HL-60 (cell line): ENCODE measurements around the gene LMAN2.

Source experiments
- DNase-seq, 2 experiments: peaks; one replicate each; pipeline ENCODE4 v3.0.0-alpha.2; 2010 to 2020; ENCODE audit warnings: low read depth in 1 of 2, low spot score in 1 of 2
- H3K27ac ChIP-seq: fragments of 250-450 bp; sonication (Bioruptor Pico); replicated peaks from 2 replicates; pipeline ENCODE4 v1.5.1; 2020; ENCODE audit warnings: mild to moderate bottlenecking, moderate library complexity
- H3K27me3 ChIP-seq: fragments of 250-450 bp; sonication (Bioruptor Pico); 2 replicates; pipeline ENCODE4 v1.5.1; 2021; ENCODE audit warnings: mild to moderate bottlenecking, moderate library complexity; ENCODE audit not compliant: insufficient read depth, poor library complexity, severe bottlenecking
- H3K4me3 ChIP-seq: replicated peaks from 2 replicates; pipeline ENCODE4 v1.5.1; 2011; ENCODE audit warnings: mild to moderate bottlenecking, control low read depth, low read length; ENCODE audit not compliant: insufficient read depth
- GABPA ChIP-seq: IDR thresholded peaks from 2 replicates; pipeline ENCODE4 v1.6.1; 2012; ENCODE audit warnings: low read depth
- POLR2AphosphoS5 ChIP-seq: IDR thresholded peaks from 2 replicates; pipeline ENCODE4 v1.6.1; 2012; ENCODE audit warnings: low read depth
- SPI1 ChIP-seq: IDR thresholded peaks from 2 replicates; pipeline ENCODE4 v1.6.1; 2012; ENCODE audit warnings: low read depth, mild to moderate bottlenecking, borderline replicate concordance
- TF ChIP-seq, protein P1 (sequence below): IDR thresholded peaks from one replicate; pipeline ENCODE4 v1.5.1; 2011; ENCODE audit warnings: low read length, control low read depth, inconsistent platforms; ENCODE audit not compliant: insufficient read depth
- TF ChIP-seq, protein P2 (sequence below): IDR thresholded peaks from 2 replicates; pipeline ENCODE4 v1.6.1; 2012; ENCODE audit warnings: low read depth; ENCODE audit not compliant: insufficient replicate concordance

Gene LMAN2

DNA sequence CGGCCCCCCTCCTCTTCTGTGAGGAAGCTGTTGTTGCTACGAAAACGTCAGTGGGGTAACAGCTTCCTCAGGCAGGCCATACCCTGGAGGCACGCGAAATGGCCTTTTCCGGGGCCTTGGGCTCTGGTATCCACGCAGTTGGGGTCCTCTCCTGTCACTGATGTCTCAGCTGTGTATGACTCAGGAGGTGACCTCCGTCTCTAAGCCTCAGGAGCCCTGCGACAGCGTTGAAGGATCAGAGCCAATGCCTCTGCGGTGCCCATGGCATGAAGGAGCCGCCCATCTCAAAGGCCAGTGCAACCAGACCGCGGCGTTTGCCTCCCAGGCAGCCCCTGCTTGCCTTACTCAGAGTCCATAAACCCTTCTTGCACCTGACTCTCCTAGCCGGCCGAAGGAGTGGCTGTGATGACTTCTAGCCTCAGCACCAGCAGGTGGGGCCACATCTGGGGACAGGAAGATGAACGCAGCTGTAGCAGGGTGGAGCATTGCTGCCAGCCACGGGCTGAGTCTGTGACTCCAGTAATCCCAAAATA lies 38.8 kb downstream of the LMAN2 start:
- Histone ChIP-seq H3K27me3 (no peaks in the 10 kb centered on the region), H3K4me3 (peak overlapping the region; percentile 42), H3K27ac (peak overlapping the region; percentile 90)
- TF ChIP-seq, protein P1, sequence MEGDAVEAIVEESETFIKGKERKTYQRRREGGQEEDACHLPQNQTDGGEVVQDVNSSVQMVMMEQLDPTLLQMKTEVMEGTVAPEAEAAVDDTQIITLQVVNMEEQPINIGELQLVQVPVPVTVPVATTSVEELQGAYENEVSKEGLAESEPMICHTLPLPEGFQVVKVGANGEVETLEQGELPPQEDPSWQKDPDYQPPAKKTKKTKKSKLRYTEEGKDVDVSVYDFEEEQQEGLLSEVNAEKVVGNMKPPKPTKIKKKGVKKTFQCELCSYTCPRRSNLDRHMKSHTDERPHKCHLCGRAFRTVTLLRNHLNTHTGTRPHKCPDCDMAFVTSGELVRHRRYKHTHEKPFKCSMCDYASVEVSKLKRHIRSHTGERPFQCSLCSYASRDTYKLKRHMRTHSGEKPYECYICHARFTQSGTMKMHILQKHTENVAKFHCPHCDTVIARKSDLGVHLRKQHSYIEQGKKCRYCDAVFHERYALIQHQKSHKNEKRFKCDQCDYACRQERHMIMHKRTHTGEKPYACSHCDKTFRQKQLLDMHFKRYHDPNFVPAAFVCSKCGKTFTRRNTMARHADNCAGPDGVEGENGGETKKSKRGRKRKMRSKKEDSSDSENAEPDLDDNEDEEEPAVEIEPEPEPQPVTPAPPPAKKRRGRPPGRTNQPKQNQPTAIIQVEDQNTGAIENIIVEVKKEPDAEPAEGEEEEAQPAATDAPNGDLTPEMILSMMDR = no peak
- TF ChIP-seq GABPA (no peak), SPI1 (peak; percentile 5; the same call in 1 of the 2 replicates), POLR2AphosphoS5 (no peak)
- TF ChIP-seq, protein P2, sequence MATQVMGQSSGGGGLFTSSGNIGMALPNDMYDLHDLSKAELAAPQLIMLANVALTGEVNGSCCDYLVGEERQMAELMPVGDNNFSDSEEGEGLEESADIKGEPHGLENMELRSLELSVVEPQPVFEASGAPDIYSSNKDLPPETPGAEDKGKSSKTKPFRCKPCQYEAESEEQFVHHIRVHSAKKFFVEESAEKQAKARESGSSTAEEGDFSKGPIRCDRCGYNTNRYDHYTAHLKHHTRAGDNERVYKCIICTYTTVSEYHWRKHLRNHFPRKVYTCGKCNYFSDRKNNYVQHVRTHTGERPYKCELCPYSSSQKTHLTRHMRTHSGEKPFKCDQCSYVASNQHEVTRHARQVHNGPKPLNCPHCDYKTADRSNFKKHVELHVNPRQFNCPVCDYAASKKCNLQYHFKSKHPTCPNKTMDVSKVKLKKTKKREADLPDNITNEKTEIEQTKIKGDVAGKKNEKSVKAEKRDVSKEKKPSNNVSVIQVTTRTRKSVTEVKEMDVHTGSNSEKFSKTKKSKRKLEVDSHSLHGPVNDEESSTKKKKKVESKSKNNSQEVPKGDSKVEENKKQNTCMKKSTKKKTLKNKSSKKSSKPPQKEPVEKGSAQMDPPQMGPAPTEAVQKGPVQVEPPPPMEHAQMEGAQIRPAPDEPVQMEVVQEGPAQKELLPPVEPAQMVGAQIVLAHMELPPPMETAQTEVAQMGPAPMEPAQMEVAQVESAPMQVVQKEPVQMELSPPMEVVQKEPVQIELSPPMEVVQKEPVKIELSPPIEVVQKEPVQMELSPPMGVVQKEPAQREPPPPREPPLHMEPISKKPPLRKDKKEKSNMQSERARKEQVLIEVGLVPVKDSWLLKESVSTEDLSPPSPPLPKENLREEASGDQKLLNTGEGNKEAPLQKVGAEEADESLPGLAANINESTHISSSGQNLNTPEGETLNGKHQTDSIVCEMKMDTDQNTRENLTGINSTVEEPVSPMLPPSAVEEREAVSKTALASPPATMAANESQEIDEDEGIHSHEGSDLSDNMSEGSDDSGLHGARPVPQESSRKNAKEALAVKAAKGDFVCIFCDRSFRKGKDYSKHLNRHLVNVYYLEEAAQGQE = peak; percentile 26
- peak in 1 of 2 experiments; percentile 66 for DNase-seq

DNA sequence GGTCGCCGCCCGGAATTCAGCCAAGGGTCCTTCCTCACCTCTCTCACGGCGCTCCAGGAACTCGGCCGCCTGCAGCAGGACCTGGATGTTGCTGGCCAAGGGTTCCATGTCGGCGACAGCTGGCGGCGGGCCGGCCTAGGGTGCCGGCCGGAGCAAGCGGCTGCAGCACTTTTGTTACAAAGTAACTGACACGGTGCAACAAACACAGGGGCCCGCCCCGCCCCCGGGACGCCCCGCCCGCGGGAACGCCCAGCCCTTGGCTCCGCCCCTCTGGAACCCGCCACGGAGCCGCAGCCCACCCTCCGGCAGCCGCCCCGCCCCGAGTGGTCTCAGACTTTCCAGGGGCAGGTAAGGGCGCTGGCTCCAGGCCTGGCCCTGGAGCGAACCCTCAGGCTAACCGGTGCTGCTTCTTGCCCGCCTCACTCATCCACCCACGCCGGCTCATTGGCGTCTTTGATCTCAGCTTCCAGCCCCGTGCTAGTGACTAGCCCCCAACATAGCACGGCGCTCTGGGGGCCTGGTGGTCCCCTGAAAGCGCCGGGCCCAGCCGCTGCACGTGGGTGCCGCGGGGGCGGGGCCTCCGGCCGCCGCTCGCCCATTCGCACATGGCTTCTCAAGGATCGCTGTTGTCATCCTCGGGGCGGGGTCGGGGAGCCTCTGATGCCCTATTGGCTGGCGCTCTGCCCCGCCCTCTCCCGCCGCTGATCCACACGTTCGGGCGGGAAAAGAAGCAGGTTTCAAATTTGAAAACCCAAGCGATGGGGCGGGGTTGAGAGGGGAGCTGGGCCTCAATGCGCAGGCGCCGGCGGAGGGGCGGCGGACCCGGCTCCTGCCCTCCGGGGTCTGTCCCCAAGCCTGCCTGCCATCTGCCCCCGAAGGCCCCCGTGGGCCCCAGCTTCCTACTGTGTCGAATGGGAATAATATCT lies 39.5 kb downstream of the LMAN2 start, which contains the start of gene MXD3:
MXD3 (minus strand) TSS at position 176 of the 926 bp plus-strand sequence; CDS start at position 108, 68 bp downstream.
- DNase-seq = peak; percentile 87 to 98
- TF ChIP-seq GABPA = no peak
- no peak for TF ChIP-seq POLR2AphosphoS5
- no peak for TF ChIP-seq SPI1
- TF ChIP-seq, protein P1 = no peak
- TF ChIP-seq, protein P2 = no peak
- Histone ChIP-seq H3K4me3 (peak within 1 kb of the TSS; percentile 74), H3K27ac (peak within 1 kb of the TSS; percentile 90), H3K27me3 (no peaks in the 10 kb centered on the region)

DNA sequence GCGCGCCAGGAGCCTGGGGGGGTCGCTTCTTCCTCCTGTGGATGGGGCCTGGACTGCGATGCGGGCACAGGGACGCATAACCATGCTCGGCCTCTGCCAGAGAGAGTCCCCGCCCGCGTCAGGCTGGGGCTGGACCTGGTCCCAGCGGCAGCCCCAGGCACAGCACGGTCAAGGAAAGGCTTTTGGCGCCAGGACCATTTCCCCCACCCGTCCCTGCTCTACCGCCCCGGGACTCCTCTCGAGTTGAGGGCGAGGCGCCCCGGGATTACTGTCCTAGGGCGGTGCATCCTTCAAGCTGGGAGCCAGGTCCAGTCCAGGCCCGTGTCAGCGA lies 40.1 kb downstream of the LMAN2 start:
- Histone ChIP-seq H3K27me3 (no peaks in the 10 kb centered on the region), H3K27ac (peak overlapping the region; percentile 90), H3K4me3 (peak overlapping the region; percentile 74)
- DNase-seq = no peak
- TF ChIP-seq, protein P1 = no peak
- TF ChIP-seq GABPA = no peak
- TF ChIP-seq, protein P2 = no peak
- TF ChIP-seq SPI1 = no peak
- no peak for TF ChIP-seq POLR2AphosphoS5
